Inflammatory macrophage treated with lipopolysaccharide for 4 hours (primary cell): ENCODE results near the gene CBX2.

Experiments used
- DNase-seq: peaks from one replicate; pipeline ENCODE4 v3.0.0-alpha.2; 2020

CBX2 gene

GRCh38 chr17:79789943-79790804 lies 12.2 kb downstream of the CBX2 start:
- peak; percentile 29 for DNase-seq

GRCh38 chr17:79790805-79791734 lies 13.1 kb downstream of the CBX2 start:
- no peak for DNase-seq

- no peak for DNase-seq
These were observed 13.8 kb downstream of the CBX2 start for GRCh38 chr17:79791735-79792161.

- DNase-seq = no peak
These were observed 14.5 kb downstream of the CBX2 start for GRCh38 chr17:79792341-79792871.

- DNase-seq = no peak
These were observed 15.3 kb downstream of the CBX2 start for GRCh38 chr17:79792984-79793923.

- no peak for DNase-seq
These were observed 16.0 kb downstream of the CBX2 start for GRCh38 chr17:79793924-79794304.

GRCh38 chr17:79794659-79795511 lies 16.9 kb downstream of the CBX2 start:
- no peak for DNase-seq

GRCh38 chr17:79795795-79796443 lies 18.0 kb downstream of the CBX2 start:
- no peak for DNase-seq

GRCh38 chr17:79796444-79796762 lies 18.5 kb downstream of the CBX2 start:
- peak; percentile 33 for DNase-seq

- DNase-seq = peak; percentile 100
These were observed 19.0 kb downstream of the CBX2 start, which contains the start of gene CBX8 for GRCh38 chr17:79796763-79797491. CBX8 (minus strand) TSS chr17:79797077; CDS start chr17:79796998, 79 bp downstream.

- DNase-seq = no peak
These were observed 19.7 kb downstream of the CBX2 start for GRCh38 chr17:79797492-79798298.

GRCh38 chr17:79798299-79799173 lies 20.6 kb downstream of the CBX2 start:
- DNase-seq = no peak

- no peak for DNase-seq
These were observed 21.2 kb downstream of the CBX2 start for GRCh38 chr17:79799174-79799537.

- no peak for DNase-seq
These were observed 21.8 kb downstream of the CBX2 start for GRCh38 chr17:79799538-79800324.

GRCh38 chr17:79800325-79801155 lies 22.6 kb downstream of the CBX2 start:
- peak; percentile 49 for DNase-seq
